GM13977 (cell line): ENCODE measurements around the gene IRAK2.

Experiments
- DNase-seq: peaks from one replicate; pipeline ENCODE4 v3.0.0; 2012; ENCODE audit warnings: low spot score
- CTCF ChIP-seq: IDR thresholded peaks from 2 replicates; pipeline ENCODE4 v1.5.1; 2012; ENCODE audit warnings: mild to moderate bottlenecking, control low read depth; ENCODE audit not compliant: insufficient read depth; ENCODE audit errors: extremely low read depth, missing control alignments
- in situ Hi-C: fragments of 300-500 bp; cut with MboI; formaldehyde crosslinking; loops from one replicate; pipeline ENCODE4 v1.12.0; 2022; ENCODE audit warnings: low sequenced_read_pairs, low pct_unique_long_range_greater_than_20kb, mixed read lengths, inconsistent platforms; ENCODE audit not compliant: unreplicated experiment

Gene IRAK2

GRCh38 chr3:10280571-10280970 lies 115.9 kb downstream of the IRAK2 start:
- no peak for DNase-seq
- TF ChIP-seq CTCF: no peak
- in situ Hi-C loops: no loop called here

GRCh38 chr3:10281951-10282350 lies 117.2 kb downstream of the IRAK2 start:
- in situ Hi-C loops: no loop called here
- TF ChIP-seq CTCF: no peak
- no peak for DNase-seq

- DNase-seq: no peak
- in situ Hi-C loops: no loop called here
- TF ChIP-seq CTCF: no peak
These were observed 118.9 kb downstream of the IRAK2 start for GRCh38 chr3:10283638-10284037.

- DNase-seq: no peak
- no peak for TF ChIP-seq CTCF
- in situ Hi-C loops: no loop called here
These were observed 119.8 kb downstream of the IRAK2 start for GRCh38 chr3:10284496-10284895.

- TF ChIP-seq CTCF: no peak
- in situ Hi-C loops: no loop called here
- no peak for DNase-seq
These were observed 120.8 kb downstream of the IRAK2 start for GRCh38 chr3:10285272-10286132.

- in situ Hi-C loops: no loop called here
- DNase-seq: no peak
- no peak for TF ChIP-seq CTCF
These were observed 121.4 kb downstream of the IRAK2 start for GRCh38 chr3:10286133-10286524.
